Body of pancreas (tissue), 4 donors: ENCODE data around the gene DBNL. TPM values are rescaled to one million over a fixed set of nuclear protein-coding genes. Genes with fewer than 3 reads are reported as not detected.

Source experiments
- ATAC-seq: fragments of 150-250 bp; one replicate; pipeline ENCODE4 v1.9.1; 2016
- DNase-seq, 4 donors: peaks; one replicate each; pipeline ENCODE4 v3.0.0-alpha.2; 2019
- H3K27ac ChIP-seq, 4 donors: fragments of 200-600 bp; sonication (generic); 1 replicate in 3 of 4; 2 replicates in 1 of 4; pipeline versions ENCODE4 v1.5.1 to v1.6.1; 2016 to 2019; ENCODE audit warnings: mild to moderate bottlenecking in 1 of 4, mixed read lengths in 1 of 4, moderate library complexity in 1 of 4
- H3K27me3 ChIP-seq, 2 donors: fragments of 200-600 bp; sonication (generic); one replicate each; pipeline ENCODE4 v1.6.0; 2016; ENCODE audit warnings: mild to moderate bottlenecking in 1 of 2
- H3K36me3 ChIP-seq, 2 donors: fragments of 200-600 bp; sonication (generic); replicated peaks in 1 of 2; 2 replicates each; pipeline ENCODE4 v1.5.1; 2016; ENCODE audit warnings: low read depth in 2 of 2; ENCODE audit not compliant: insufficient read depth in 1 of 2
- H3K4me1 ChIP-seq: fragments of 200-600 bp; sonication (generic); one replicate; pipeline ENCODE4 v1.6.0; 2016
- H3K4me3 ChIP-seq, 2 donors: fragments of 200-600 bp; sonication (generic); 1 replicate in 1 of 2; 2 replicates in 1 of 2; pipeline ENCODE4 v1.5.1; 2016 to 2019
- H3K9me3 ChIP-seq, 3 donors: fragments of 200-600 bp; sonication (generic); 1 replicate in 2 of 3; 2 replicates in 1 of 3; pipeline ENCODE4 v1.5.1; 2016
- CTCF ChIP-seq, 7 experiments: fragments of 450-650 bp in 4 of 7; fragments of 200-600 bp in 3 of 7; sonication (generic) in 3 of 7; IDR thresholded peaks; one replicate each; pipeline ENCODE4 v1.5.1; 2016 to 2019; ENCODE audit warnings: antibody characterized with exemption in 7 of 7
- POLR2A ChIP-seq, 3 donors: fragments of 450-650 bp; IDR thresholded peaks; one replicate each; pipeline ENCODE4 v1.6.1; 2016; ENCODE audit warnings: antibody characterized with exemption in 3 of 3, mild to moderate bottlenecking in 2 of 3
- WGBS, 2 donors: methylation state at CpG; one replicate each; pipeline ENCODE4 v1.1.5; 2017; 5-methylcytosine and 5-hydroxymethylcytosine counted together
- intact Hi-C: fragments of 100-400 bp; cut with DNase I; formaldehyde crosslinking; loops from one replicate; pipeline ENCODE4 v1.15.1; 2023
- microRNA-seq, 2 donors: library from miRNA; unstranded; fragments of <30 nt; microRNA quantifications; one replicate each; pipeline ENCODE4, GENCODE V29; 2016; ENCODE audit warnings: borderline number of aligned reads in 2 of 2, borderline replicate concordance in 2 of 2
- total RNA-seq, 2 donors: library from RNA; depleted of rRNA; stranded (reverse); fragments of >200 nt; gene quantifications; one replicate each; pipeline ENCODE4 v1.1.0, GENCODE V29; 2016

DBNL gene
- total RNA-seq, 2 donors from 2014 or later, result 62.0 to 96.6 TPM

GRCh38 chr7:44110719-44111635, 66.5 kb downstream of the DBNL start:
- DNase-seq, result no peak
- no peak for TF ChIP-seq CTCF (IDR thresholded peaks at IDR 0.05)
- no peak for TF ChIP-seq POLR2A (IDR thresholded peaks at IDR 0.05)
- Histone ChIP-seq H3K4me1 (peaks cover 21% of the 10 kb centered on the region), H3K27me3 (no peaks in the 10 kb centered on the region), H3K36me3 (no peaks in the 10 kb centered on the region), H3K9me3 (no peaks in the 10 kb centered on the region), H3K4me3 (no peak overlapping the region), H3K27ac (no peak overlapping the region)
- no peak for ATAC-seq
- intact Hi-C loops, result no loop called here
- WGBS, 2 donors, result 72 to 82% methylated on average over 10 to 26 of the region's 27 CpGs

Small RNAs within 50 kb of the gene (microRNA-seq; reads per million reads assigned to microRNA genes)
- 0 to 1.3 reads per million in 2 donors for gene MIR6837
- 0 to 0.45 reads per million in 2 donors for gene MIR6838

Other genes starting within 250 kb of the DBNL start
- 10 to 100 TPM; 81.7 to 99.9 TPM for gene MRPS24, start 175.2 kb upstream of the DBNL start, total RNA-seq
- 10 to 100 TPM; 15.6 to 22.1 TPM for gene URGCP, start 138.1 kb upstream of the DBNL start, total RNA-seq
- gene UBE2D4, start 118.3 kb upstream of the DBNL start, total RNA-seq, result 10 to 100 TPM; 16.5 to 18.4 TPM
- gene SPDYE1, start 46.8 kb upstream of the DBNL start, total RNA-seq, result not detected
- gene PGAM2, start 20.9 kb downstream of the DBNL start, total RNA-seq, result 1 to 10 TPM in 1 of 2 donors, not detected in 1; 1.6 TPM
- gene POLM, start 37.8 kb downstream of the DBNL start, total RNA-seq, result 10 to 100 TPM; 49.8 to 53.7 TPM
- 10 to 100 TPM; 39.2 to 51.9 TPM for gene AEBP1, start 59.6 kb downstream of the DBNL start, total RNA-seq
- gene POLD2, start 78.8 kb downstream of the DBNL start, total RNA-seq, result 10 to 100 TPM; 32.7 to 64.6 TPM
- gene MYL7, start 96.6 kb downstream of the DBNL start, total RNA-seq, result not detected
- 1 to 10 TPM; 1.3 to 2.1 TPM for gene GCK, start 144.7 kb downstream of the DBNL start, total RNA-seq
- 10 to 100 TPM; 37.6 to 55.4 TPM for gene YKT6, start 156.3 kb downstream of the DBNL start, total RNA-seq